GM21515 (cell line): ENCODE measurements around the gene FOXF2.

Experiments
- ATAC-seq: cut with Tn5 transposase; IDR thresholded peaks from one replicate; pipeline ENCODE4 v1.9.1; 2021; ENCODE audit not compliant: unreplicated experiment

FOXF2 gene

GRCh38 chr6:1405221-1405620 lies 15.8 kb downstream of the FOXF2 start:
- ATAC-seq = no peak

DNA sequence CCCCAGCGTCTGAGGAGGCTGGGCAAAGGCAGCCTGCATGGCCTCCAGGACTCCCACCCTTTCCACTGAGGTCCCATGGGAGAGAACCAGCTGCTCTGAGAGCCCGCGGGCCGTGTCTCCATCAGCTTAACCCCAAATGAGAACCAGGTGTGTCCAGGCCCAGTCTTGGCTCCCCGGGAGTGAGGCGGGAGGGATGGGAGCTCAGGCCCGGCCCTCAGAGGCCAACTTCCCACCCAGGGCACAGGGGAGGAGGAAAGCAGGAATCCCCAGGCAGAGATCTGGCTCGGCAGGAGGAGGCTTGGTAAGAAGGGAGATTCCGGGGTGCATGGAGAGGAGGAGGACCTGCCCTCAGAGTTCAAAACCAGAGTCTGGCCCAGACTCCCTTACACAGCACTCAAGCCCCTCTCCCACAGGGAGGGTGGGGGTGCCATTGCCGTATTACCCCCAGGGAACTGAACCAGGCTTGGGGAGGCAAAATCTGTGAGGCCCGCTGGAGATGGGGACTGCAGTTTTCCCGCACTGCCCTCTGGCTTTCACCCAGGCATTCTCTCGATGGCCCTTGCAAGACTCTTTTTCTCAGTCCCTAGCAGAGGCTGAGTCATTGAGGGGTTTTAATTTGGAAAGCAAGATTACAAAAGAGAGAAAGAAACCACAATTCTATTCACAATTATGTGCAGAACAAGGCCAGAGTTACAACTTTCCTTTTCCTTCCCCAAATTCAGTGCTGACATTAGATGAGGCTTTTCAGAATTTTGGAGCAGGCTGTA lies 17.1 kb downstream of the FOXF2 start:
- ATAC-seq = no peak

GRCh38 chr6:1407499-1407990 lies 18.2 kb downstream of the FOXF2 start:
- no peak for ATAC-seq

- ATAC-seq = no peak
Observed at GRCh38 chr6:1409774-1410465, 20.5 kb downstream of the FOXF2 start.

- no peak for ATAC-seq
Observed at GRCh38 chr6:1412901-1413300, 23.5 kb downstream of the FOXF2 start.

DNA sequence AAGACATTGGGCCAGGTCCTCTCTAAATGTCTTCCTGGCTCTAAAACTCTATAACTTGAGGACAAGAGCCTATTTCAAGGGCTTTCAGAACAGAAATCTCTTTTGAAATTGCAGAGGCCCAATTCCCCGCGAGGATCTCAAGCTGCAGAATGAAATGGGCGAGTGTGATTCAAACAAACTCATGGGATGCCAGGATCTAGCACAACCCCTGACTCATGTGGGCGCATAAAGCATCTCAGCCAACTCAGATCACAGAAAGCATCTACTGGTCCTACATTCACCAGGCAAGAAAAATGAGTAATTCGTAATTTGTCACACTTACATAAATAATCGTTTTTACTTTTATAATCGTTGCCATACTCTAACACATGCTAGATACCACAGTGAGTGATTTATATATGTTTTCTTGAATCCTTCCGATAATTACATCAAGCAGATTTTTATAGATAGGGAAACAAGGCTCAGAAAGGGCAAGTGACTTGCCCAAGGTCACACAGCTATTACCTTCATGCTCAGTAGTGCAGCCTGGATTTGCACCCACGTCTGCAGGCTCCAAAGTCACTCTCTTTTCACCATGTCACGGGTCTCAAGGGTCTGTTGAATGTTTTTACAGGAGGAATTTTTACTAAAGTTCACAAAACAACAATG lies 26.2 kb downstream of the FOXF2 start:
- ATAC-seq = no peak

- no peak for ATAC-seq
Observed at GRCh38 chr6:1416191-1416760, 26.9 kb downstream of the FOXF2 start.

GRCh38 chr6:1416820-1417219 lies 27.4 kb downstream of the FOXF2 start:
- ATAC-seq = no peak

- no peak for ATAC-seq
Observed at GRCh38 chr6:1417718-1418117, 28.3 kb downstream of the FOXF2 start.

DNA sequence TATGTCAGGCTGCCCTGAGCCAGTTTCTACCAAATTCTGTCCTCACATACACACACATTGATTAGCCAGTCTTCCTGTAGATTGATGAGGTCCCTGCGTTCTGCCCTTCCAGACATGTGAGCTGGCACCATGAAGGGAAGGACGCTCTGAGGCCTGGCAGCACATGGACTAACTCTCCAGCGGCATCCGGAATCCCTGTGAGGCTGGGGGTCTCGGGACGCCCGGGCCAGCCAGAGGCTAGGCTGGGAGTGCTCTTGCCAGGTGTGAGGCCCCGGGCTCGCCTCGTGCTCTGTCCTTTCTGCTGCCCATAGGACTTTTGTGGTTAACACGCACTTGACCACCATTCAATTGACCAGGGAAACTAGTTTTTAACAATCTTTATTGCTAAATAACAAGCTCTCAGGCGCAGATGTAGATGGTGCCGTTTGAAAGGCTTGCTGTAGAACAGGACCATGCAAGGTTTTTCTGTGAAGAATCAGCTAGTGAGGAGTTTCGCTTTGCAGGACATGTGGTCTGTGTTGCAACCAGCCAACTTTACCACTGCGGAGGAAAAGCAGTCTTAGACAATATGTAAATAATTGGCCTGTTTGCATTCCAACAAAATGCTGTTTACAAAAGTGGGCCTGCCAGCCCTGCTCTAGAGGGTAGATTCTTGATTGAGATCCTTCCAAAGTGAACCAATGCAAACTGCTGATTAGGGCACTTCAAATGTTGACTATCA lies 29.3 kb downstream of the FOXF2 start:
- ATAC-seq = no peak

DNA sequence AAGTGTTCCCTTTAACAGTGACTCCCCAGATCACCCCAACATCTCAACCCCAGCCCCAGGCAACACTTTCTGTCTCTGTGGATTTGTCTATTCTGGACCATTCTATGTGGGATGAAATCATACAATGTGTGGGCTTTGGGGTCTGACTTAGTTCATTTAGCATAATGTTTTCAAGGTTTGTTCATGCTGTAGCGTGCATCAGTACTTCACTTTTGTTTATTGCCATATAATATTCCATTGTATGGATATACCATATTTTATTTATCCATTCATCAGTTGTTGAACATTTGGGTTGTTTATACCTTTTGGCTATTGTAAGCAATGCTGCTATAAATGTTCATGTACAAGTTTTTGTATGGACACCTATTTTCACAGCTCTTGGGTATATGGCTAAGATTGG lies 31.0 kb downstream of the FOXF2 start:
- ATAC-seq = no peak

GRCh38 chr6:1422290-1422689 lies 32.9 kb downstream of the FOXF2 start:
- ATAC-seq = no peak

DNA sequence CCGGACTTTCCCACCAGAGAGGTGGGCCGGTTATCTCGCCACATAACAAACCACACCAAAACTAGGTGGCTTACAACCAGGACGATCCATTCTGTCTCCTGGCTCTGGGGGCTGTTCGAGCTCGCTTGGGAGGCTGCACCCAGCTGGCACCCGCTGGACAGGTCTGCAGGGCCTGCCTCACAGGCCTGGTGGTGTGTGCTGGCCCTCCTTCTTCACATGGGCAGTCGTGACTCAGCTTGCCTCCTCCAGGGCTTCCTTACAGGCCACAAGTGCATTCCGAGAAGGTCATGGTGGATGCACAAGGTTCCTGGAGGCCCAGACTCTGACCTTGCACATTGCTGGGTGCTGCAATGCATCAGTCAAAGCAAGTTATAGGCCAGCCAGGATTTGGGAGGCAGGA lies 34.2 kb downstream of the FOXF2 start:
- no peak for ATAC-seq

DNA sequence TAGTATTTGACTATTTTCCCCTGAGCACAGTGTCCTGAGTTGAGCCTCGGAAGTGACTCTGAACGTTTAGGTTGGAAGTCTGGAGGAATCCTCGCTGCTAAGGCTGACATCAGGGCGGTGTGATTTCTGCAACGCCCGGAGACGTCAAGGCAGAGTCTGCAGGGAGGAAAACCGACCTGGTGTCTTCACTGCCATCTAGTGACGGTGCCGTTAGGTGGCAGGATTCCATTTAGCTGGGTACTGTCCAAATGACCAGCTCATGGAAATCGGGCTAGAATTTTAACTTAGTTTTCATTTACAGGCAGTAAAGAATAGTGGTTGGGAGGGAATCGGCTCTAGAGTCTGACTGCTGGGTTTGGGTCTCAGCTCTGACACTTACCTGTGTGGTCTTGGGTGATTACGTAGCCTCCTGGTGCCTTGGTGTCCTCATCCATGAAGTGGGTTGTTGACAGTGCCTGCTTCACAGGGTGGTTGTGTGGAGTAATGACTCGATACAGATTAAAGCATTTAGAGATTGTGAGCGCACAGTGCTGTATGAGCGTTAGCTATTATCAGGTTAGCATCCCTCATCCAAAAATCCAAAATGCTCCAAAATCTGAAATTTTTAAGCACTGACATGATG lies 35.0 kb downstream of the FOXF2 start:
- no peak for ATAC-seq

GRCh38 chr6:1426416-1426815 lies 37.0 kb downstream of the FOXF2 start:
- ATAC-seq = no peak

- ATAC-seq = no peak
Observed at GRCh38 chr6:1435806-1436205, 46.4 kb downstream of the FOXF2 start.

DNA sequence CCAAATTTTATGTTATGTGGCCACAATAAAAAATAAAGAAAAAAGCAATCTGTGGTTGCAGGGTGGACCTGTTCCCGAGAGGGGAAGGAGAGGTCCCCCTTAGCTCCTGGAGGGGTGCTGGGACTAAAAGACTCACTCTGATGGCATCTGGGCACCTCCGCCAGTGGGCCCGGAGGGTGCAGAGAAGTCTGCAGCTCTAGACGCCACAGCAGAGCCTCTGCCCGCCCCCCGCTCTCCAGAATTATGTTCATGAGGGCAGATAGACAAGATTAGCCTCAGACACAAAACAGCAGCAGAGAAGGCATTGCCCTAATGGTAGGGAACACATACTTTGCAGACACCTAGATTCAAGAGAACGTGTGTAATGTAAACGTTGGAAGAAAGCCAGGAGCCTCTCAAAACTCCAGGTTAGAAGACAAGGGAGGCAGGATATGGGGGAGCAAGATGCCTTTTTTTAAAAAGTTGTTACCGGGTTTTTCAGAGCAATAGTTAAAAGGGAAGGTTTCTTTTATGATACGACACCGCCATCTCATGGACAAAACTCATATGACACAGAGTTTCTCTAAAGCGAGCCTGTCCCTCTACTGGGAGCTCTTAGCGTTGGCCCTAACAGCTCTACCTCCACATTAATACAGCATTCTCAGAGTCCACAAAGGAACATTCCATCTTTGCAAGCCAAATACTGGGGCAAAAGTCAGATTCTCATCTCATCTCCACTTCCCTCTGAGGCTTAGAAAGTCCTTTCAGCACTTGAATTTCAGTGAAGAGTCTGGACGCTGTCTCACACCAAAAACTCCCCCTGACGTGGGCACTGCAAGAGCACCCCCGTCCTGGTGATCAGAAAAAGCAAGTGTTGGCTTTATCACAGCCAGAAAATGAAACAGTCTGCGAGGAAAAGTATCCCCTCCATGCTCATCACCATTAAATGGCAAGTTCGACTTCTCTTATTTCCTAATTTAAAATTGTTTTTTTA lies 47.2 kb downstream of the FOXF2 start:
- no peak for ATAC-seq

GRCh38 chr6:1437553-1438406 lies 48.4 kb downstream of the FOXF2 start:
- ATAC-seq = no peak
